HEK293 (cell line): ENCODE results near the gene PLEKHO2.

Experiments used
- CTCF ChIA-PET: fragments of 350-600 bp; formaldehyde crosslinking; extraction: SDS; loops from one replicate; lab custom pipeline; 2021; ENCODE audit warnings: antibody characterized with exemption; lab: Yijun Ruan, JAX
- POLR2A ChIA-PET: fragments of 300-600 bp; formaldehyde crosslinking; extraction: SDS; loops from one replicate; lab custom pipeline; 2020; ENCODE audit warnings: antibody characterized with exemption, inconsistent platforms; lab: Yijun Ruan, JAX
- H3K27ac ChIP-seq: fragments of 200-500 bp; sonication (Bioruptor generic); 2 replicates; pipeline ENCODE4 v1.5.1; 2014; ENCODE audit warnings: low read depth, low read length, control low read depth, inconsistent platforms; ENCODE audit errors: extremely low read depth
- H3K36me3 ChIP-seq, 2 experiments: fragments of 200-500 bp in 1 of 2; sonication (Bioruptor generic) in 1 of 2; 1 replicate in 1 of 2; 2 replicates in 1 of 2; pipeline ENCODE4 v1.5.1; 2014 to 2017; ENCODE audit warnings: inconsistent platforms in 2 of 2, low read length in 2 of 2; ENCODE audit not compliant: control insufficient read depth in 2 of 2, insufficient read depth in 1 of 2
- H3K4me1 ChIP-seq: fragments of 200-500 bp; sonication (Bioruptor generic); 2 replicates; pipeline ENCODE4 v1.5.1; 2014; ENCODE audit warnings: mild to moderate bottlenecking, low read length, inconsistent platforms; ENCODE audit not compliant: control insufficient read depth, insufficient read depth
- H3K4me3 ChIP-seq: 2 replicates; pipeline ENCODE4 v1.5.1; 2011; ENCODE audit warnings: low read depth, mild to moderate bottlenecking, control low read depth, low read length, moderate library complexity
- H3K9me3 ChIP-seq: fragments of 200-500 bp; sonication (Bioruptor generic); 2 replicates; pipeline ENCODE4 v1.5.1; 2014; ENCODE audit warnings: low read depth, low read length, inconsistent platforms; ENCODE audit not compliant: control insufficient read depth, insufficient read depth
- FEZF1 ChIP-seq: fragments of 450-650 bp; formaldehyde crosslinking; IDR thresholded peaks from 2 replicates; pipeline ENCODE4 v1.5.1; 2016; ENCODE audit warnings: missing biosample characterization, missing genetic modification characterization
- HOXA7 ChIP-seq: sonication (generic); formaldehyde crosslinking; IDR thresholded peaks from 2 replicates; pipeline ENCODE4 v1.8.1; 2022; ENCODE audit warnings: missing genetic modification reagents, borderline replicate concordance
- KLF10 ChIP-seq: fragments of 450-650 bp; IDR thresholded peaks from 2 replicates; pipeline ENCODE4 v1.5.1; 2018; ENCODE audit warnings: missing biosample characterization, mild to moderate bottlenecking, missing genetic modification characterization
- KLF16 ChIP-seq: fragments of 450-650 bp; formaldehyde crosslinking; IDR thresholded peaks from 2 replicates; pipeline ENCODE4 v1.5.1; 2017; ENCODE audit warnings: missing biosample characterization, missing genetic modification characterization
- KLF8 ChIP-seq: fragments of 450-650 bp; formaldehyde crosslinking; IDR thresholded peaks from 2 replicates; pipeline ENCODE4 v1.5.1; 2016; ENCODE audit warnings: missing biosample characterization, missing genetic modification characterization
- MZF1 ChIP-seq: fragments of 450-650 bp; formaldehyde crosslinking; IDR thresholded peaks from 2 replicates; pipeline ENCODE4 v1.5.1; 2017; ENCODE audit warnings: missing biosample characterization, missing genetic modification characterization, borderline replicate concordance
- REPIN1 ChIP-seq: fragments of 450-650 bp; formaldehyde crosslinking; IDR thresholded peaks from 2 replicates; pipeline ENCODE4 v1.5.1; 2017; ENCODE audit warnings: missing biosample characterization, missing genetic modification characterization, low read depth
- SCRT2 ChIP-seq: fragments of 450-650 bp; formaldehyde crosslinking; IDR thresholded peaks from 2 replicates; pipeline ENCODE4 v1.5.1; 2016; ENCODE audit warnings: missing biosample characterization, missing genetic modification characterization
- SETDB1 ChIP-seq: IDR thresholded peaks from one replicate; pipeline ENCODE4 v1.6.1; 2017; ENCODE audit warnings: mild to moderate bottlenecking, low read length, moderate library complexity, mixed read lengths; ENCODE audit not compliant: insufficient read length
- SP2 ChIP-seq: fragments of 450-650 bp; formaldehyde crosslinking; IDR thresholded peaks from 2 replicates; pipeline ENCODE4 v1.5.1; 2016; ENCODE audit warnings: missing biosample characterization, missing genetic modification characterization
- SP3 ChIP-seq: fragments of 450-650 bp; formaldehyde crosslinking; IDR thresholded peaks from 2 replicates; pipeline ENCODE4 v1.5.1; 2016; ENCODE audit warnings: missing biosample characterization, missing genetic modification characterization
- TCF7L2 ChIP-seq: IDR thresholded peaks from 2 replicates; pipeline ENCODE4 v1.6.1; 2011; ENCODE audit warnings: low read depth, mild to moderate bottlenecking, inconsistent platforms, low read length, moderate library complexity, borderline replicate concordance
- TRIM28 ChIP-seq: IDR thresholded peaks from 2 replicates; pipeline ENCODE4 v1.6.1; 2011; ENCODE audit warnings: low read length, control low read depth, borderline replicate concordance
- ZBTB17 ChIP-seq: fragments of 450-650 bp; formaldehyde crosslinking; IDR thresholded peaks from 2 replicates; pipeline ENCODE4 v1.5.1; 2016; ENCODE audit warnings: missing biosample characterization, missing genetic modification characterization
- ZBTB21 ChIP-seq: fragments of 450-650 bp; formaldehyde crosslinking; IDR thresholded peaks from 2 replicates; pipeline ENCODE4 v1.5.1; 2017; ENCODE audit warnings: missing biosample characterization, missing genetic modification characterization
- ZBTB8A ChIP-seq: fragments of 450-650 bp; formaldehyde crosslinking; IDR thresholded peaks from 2 replicates; pipeline ENCODE4 v1.5.1; 2016; ENCODE audit warnings: missing biosample characterization, missing genetic modification characterization
- ZFP69B ChIP-seq: fragments of 450-650 bp; formaldehyde crosslinking; IDR thresholded peaks from 2 replicates; pipeline ENCODE4 v1.5.1; 2016; ENCODE audit warnings: missing biosample characterization, missing genetic modification characterization
- ZNF132 ChIP-seq: fragments of 450-650 bp; formaldehyde crosslinking; IDR thresholded peaks from 2 replicates; pipeline ENCODE4 v1.5.1; 2017; ENCODE audit warnings: missing biosample characterization, missing genetic modification characterization, borderline replicate concordance
- ZNF146 ChIP-seq: fragments of 450-650 bp; formaldehyde crosslinking; IDR thresholded peaks from 2 replicates; pipeline ENCODE4 v1.5.1; 2016; ENCODE audit warnings: missing biosample characterization, missing genetic modification characterization
- ZNF239 ChIP-seq: fragments of 450-650 bp; formaldehyde crosslinking; IDR thresholded peaks from 2 replicates; pipeline ENCODE4 v1.5.1; 2016; ENCODE audit warnings: missing biosample characterization, missing genetic modification characterization
- ZNF280C ChIP-seq: fragments of 450-650 bp; formaldehyde crosslinking; IDR thresholded peaks from 2 replicates; pipeline ENCODE4 v1.5.1; 2016; ENCODE audit warnings: missing biosample characterization, missing genetic modification characterization
- ZNF433 ChIP-seq: fragments of 450-650 bp; formaldehyde crosslinking; IDR thresholded peaks from 2 replicates; pipeline ENCODE4 v1.5.1; 2016; ENCODE audit warnings: missing biosample characterization, missing genetic modification characterization, low read depth
- ZNF510 ChIP-seq: fragments of 450-650 bp; formaldehyde crosslinking; IDR thresholded peaks from 2 replicates; pipeline ENCODE4 v1.5.1; 2018; ENCODE audit warnings: mild to moderate bottlenecking, missing genetic modification characterization, missing biosample characterization; ENCODE audit not compliant: insufficient replicate concordance
- ZNF544 ChIP-seq: fragments of 450-650 bp; formaldehyde crosslinking; IDR thresholded peaks from 2 replicates; pipeline ENCODE4 v1.5.0; 2017; ENCODE audit warnings: missing biosample characterization, missing genetic modification characterization
- ZNF555 ChIP-seq: fragments of 450-650 bp; formaldehyde crosslinking; conservative IDR thresholded peaks from 2 replicates; pipeline ENCODE4 v1.5.1; 2017; ENCODE audit warnings: missing biosample characterization, mild to moderate bottlenecking, missing genetic modification characterization, inconsistent platforms
- ZNF571 ChIP-seq: fragments of 450-650 bp; formaldehyde crosslinking; IDR thresholded peaks from 2 replicates; pipeline ENCODE4 v1.5.0; 2017; ENCODE audit warnings: missing biosample characterization, missing genetic modification characterization

Gene PLEKHO2

DNA sequence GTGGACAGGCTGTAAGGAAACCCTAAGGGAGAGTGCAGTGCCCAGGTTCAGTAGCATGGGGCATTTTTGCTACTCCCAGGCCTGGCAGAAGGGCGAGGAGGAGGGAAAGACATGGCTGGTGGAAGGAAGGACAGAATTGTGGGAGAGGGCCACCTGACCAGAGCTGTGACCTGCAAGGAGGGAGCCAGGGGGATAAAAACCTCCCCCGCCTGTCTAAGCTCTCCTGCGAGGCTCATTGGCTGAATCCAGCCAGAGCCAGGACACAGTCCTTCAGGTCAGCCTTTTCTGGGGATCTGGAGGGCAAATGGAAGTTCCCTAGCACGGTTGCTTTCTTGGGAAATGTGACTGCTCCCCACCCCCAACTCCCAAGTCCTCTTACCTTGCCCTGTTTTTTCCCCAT is 56.7 kb downstream of the PLEKHO2 start:
- TF ChIP-seq MZF1 (tag by site-specific recombination) (no peak), ZNF280C (tag by site-specific recombination) (no peak), ZNF555 (tag by site-specific recombination) (no peak), ZFP69B (tag by site-specific recombination) (no peak), REPIN1 (tag by site-specific recombination) (no peak), ZNF433 (no peak), ZBTB17 (tag by site-specific recombination) (no peak), KLF10 (tag by site-specific recombination) (no peak), SCRT2 (tag by site-specific recombination) (no peak), TCF7L2 (no peak), ZNF146 (no peak), ZNF544 (tag by site-specific recombination) (no peak), KLF8 (tag by site-specific recombination) (no peak), KLF16 (no peak), ZNF239 (tag by site-specific recombination) (no peak), ZNF510 (tag by site-specific recombination) (no peak)
- no peak overlapping the region for H3K27ac ChIP-seq
- H3K9me3 ChIP-seq = no peaks in the 10 kb centered on the region
- ChIA-PET POLR2A (no interaction called here), CTCF (no interaction called here)
- no peaks in the 10 kb centered on the region for H3K4me1 ChIP-seq
- no peak overlapping the region for H3K4me3 ChIP-seq
- H3K36me3 ChIP-seq = no peaks in the 10 kb centered on the region

GRCh38 chr15:64901141-64901540 is 59.4 kb downstream of the PLEKHO2 start:
- ChIA-PET POLR2A (no interaction called here), CTCF (interaction anchor here (0.7 kb wide), 1 partner anchor 357 kb away, joined by 4 read pairs; no protein-coding TSS in a partner anchor)
- Histone ChIP-seq H3K4me1 (no peaks in the 10 kb centered on the region; the same call in 1 of the 2 replicates), H3K9me3 (no peaks in the 10 kb centered on the region), H3K27ac (no peak overlapping the region), H3K4me3 (no peak overlapping the region), H3K36me3 (no peaks in the 10 kb centered on the region)
- TF ChIP-seq HOXA7 (CRISPR knock-in tag) (no peak), ZBTB21 (tag by site-specific recombination) (no peak), ZNF132 (tag by site-specific recombination) (no peak), ZNF571 (tag by site-specific recombination) (no peak), ZBTB8A (no peak), FEZF1 (no peak), SP3 (no peak), REPIN1 (tag by site-specific recombination) (no peak), SP2 (tag by site-specific recombination) (no peak), SETDB1 (peak; percentile 72), TRIM28 (peak; percentile 15; the same call in 1 of the 2 replicates)
